ENCODE results near the gene GUCY2D.

DNA sequence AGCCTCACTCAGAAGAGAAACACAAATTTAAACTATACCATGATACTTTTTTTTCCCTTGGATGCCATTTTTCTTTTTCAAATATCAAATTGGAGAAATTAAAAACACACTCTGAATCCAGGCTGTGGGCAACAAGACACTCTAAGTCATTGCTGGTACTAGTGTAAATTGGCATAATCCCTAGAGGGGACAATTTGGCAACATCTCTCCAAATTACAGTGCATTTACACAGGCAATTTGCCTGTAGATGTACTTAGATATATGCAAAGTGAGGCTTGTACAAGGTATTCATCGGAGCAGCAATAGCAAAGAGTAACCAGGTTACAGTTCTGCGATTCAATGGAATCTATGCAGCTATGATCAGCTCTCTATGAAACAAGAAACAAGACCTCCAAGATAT lies 6.7 kb upstream of the GUCY2D start:
- TF ChIP-seq EZH2 (IDR thresholded peaks at IDR 0.05; ENCODE audit: insufficient read depth, poor library complexity, severe bottlenecking), result no peak
- TF ChIP-seq EZH2phosphoT487 (IDR thresholded peaks at IDR 0.05; ENCODE audit: insufficient read depth, low read depth), result no peak

Data from GM23248 (cell line).